Stimulated activated CD8-positive, alpha-beta memory T cell treated with anti-CD3 and anti-CD28 coated beads, Interleukin-4, amount 100 ng/mL, for 1 hour (primary cell): ENCODE results near the gene AGPAT3.

Source experiments
- DNase-seq, 2 donors: peaks; one replicate each; pipeline ENCODE4 v3.0.0-alpha.2; 2020; ENCODE audit warnings: low read depth in 2 of 2, low spot score in 1 of 2

Gene AGPAT3

GRCh38 chr21:43921979-43922945, 57.2 kb downstream of the AGPAT3 start:
- DNase-seq, result peak in 1 of 2 donors; percentile 23

- DNase-seq, result no peak
Observed at GRCh38 chr21:43922949-43923348, 57.9 kb downstream of the AGPAT3 start.

DNA sequence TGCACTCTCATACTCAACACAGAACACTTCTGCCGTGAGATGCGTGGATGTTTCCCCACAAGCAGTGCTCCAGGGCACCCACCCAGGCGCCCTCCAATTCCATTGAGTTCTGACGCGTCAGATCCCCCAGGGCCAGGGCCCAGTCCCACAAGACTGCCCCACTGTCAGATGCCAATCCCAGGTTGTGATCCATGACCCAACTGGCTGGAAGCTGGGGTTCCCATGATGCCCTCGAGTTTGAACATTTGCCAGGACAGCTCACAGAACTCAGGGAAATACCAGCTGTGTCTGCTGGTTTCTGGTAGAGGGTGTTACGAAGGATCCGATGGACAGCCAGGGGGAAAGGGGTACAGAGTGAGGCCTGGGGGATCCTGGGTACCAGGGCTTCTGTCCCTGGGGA, 58.4 kb downstream of the AGPAT3 start:
- DNase-seq, result no peak

DNA sequence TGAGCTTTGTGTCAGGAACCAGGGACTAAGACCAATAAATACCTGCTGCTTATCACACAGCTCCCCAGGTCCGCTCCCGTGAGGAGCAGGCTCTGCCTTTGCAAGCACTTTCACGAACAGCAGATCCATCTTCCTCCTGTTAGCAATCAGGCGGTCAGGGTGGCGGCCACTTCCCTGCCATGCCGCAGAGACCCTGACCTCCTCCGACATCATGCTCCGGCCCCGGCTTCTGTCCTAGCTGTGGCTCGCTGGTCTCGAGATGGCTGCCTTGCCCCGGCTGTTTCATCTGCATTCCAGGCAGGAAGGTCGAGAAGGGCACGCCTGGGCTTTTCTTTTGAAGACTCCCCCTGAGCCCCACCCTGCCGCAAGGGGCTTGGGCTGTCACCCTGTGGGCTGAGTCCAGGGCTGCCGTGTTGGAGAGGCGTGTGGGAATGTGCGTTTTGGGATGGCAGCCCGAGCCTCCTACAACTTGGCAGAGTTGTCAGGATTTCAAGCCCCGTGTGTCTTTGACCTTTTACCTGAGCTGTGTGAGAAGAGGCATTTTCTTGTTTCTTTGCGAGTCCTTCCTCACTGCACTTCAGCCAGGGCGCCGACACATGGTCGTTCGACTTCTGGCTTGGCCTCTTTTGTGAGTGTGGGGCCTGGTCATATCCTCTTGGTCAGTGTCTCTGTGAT, 59.5 kb downstream of the AGPAT3 start:
- DNase-seq, result no peak

DNA sequence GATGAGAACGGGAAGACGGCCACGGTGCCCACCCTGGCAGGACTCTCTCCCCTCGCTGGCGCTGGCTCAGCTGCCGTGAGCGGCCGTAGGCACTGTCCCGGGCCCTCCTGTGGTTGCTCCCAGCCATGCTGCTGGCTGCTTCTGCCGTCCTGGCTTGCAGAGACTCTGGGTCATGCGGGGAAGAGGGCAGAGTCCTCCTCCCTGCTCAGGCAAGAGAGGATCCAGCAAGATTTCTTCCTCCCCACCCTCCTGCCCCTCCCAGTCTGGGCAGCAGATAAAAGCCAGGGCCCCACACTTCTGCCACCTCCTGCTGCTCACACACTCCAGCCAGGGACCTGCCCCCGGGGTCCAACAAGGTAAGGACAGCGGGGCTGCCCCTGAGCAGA, 60.1 kb downstream of the AGPAT3 start:
- DNase-seq, result no peak

GRCh38 chr21:43925609-43926008, 60.6 kb downstream of the AGPAT3 start:
- DNase-seq, result no peak

DNA sequence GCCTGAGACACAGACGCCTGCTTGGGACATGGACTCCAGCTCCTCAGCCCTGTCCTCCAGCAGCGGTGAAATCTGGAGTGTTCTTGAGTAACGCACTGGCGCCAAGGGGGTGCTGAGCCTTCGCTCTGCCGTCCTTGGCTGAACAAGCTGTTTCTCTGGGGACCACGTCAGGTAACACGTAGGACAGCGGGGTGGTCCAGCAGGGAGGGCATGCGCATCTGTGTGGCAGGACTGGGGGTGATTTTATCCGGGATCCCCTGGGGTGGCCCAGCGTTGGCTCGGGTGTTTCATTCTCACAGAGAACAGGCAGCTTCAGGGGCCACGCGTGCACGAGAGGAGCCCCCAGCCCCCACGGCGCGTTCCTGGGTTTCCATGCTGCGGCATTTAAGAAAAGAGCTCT, 61.2 kb downstream of the AGPAT3 start:
- DNase-seq, result no peak

DNA sequence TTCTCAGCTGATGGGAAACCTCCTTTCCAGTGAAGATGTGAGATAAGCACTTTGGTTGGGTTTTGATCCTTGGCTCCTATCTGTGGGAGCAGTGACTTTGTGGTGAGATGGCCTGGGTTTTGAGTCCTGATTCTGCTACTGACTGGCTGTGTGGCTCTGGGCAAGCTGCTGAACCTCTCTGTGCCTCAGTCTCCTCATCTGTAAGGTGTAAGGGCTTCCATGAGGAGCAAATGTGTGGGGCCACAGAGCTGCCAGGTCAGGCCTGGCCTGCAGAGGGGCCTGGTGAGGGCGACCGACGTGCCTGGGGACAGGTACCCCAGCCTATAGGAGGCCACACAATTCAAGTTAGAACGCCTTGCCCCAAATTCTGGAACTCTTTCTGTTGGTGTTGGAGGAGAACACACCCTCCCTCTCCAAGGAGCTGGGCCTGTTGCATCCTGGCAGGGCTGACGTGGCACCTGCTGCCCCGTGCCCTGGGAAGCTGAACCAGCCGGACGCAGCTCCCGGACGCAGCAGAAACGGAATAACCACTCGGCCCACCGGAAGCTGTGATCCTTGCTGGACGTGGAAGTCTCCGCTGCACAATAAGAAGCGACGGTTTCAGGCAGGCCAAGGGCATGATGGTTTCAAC, 62.7 kb downstream of the AGPAT3 start:
- DNase-seq, result no peak

- DNase-seq, result no peak
Observed at GRCh38 chr21:43928222-43929125, 63.5 kb downstream of the AGPAT3 start.

GRCh38 chr21:43929217-43929971, 64.4 kb downstream of the AGPAT3 start:
- DNase-seq, result no peak

GRCh38 chr21:43930074-43930847, 65.2 kb downstream of the AGPAT3 start:
- DNase-seq, result no peak

DNA sequence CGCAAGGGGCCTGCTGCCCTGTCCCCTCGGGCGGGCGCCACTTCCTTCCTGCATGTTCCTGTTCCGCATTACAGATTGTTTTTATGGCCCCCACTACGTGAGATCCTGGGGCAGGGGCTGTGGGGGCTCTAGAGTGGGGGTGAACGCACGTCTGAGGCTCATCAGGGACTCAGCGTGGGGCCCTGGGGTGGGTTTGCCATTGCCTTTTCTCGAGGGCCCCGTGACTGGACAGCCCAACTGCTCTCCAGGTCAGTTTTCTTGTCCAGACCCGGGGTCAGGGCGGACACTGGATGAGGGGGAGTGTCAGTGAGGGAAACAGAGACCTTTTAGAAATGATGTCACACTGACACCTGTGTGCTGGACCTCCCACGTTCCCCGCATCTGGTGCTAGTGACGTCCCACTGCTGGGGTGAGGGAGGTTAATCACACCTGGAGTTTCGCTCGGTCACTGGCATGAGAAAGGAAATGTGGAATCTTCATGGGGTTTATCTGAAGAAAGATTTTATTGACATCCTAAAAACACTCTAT, 65.9 kb downstream of the AGPAT3 start:
- no peak for DNase-seq

DNA sequence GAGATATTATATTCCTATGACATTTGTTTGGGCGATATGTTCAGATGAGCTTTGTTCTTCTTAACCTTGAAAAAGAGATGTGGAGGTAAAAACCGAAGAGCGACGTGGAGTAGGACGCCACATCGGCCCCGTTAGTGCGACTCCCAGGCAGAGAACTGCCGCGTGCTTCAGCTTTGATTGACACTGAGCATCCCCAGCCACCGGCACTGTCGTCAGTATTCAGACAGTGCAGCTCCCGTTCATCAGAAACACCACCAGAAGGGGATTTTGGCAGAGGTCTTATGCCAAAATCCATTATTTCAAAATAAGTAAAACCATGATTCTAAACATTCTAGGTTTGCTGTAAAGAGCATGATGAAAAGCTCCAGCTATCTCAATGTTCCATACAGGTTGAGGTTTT, 66.5 kb downstream of the AGPAT3 start:
- no peak for DNase-seq

DNA sequence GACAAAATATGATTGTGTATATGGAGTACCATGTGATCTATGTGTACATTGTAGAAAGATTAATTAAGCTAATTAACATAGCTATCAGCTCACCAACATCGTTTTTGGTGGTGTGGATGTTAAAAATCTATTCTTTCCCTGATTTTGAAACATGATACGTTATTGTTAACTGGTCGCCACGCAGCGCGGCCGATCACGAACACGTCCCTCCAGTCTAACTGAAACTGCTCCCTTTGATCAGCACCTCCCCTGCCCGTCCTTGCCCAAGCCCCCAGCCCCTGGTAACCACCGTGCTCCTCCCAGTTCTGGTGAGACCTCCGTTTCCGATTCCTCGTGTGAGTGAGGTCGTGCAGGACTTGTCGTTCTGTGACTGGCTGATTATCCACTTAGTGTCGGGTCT, 67.0 kb downstream of the AGPAT3 start:
- DNase-seq, result no peak

DNA sequence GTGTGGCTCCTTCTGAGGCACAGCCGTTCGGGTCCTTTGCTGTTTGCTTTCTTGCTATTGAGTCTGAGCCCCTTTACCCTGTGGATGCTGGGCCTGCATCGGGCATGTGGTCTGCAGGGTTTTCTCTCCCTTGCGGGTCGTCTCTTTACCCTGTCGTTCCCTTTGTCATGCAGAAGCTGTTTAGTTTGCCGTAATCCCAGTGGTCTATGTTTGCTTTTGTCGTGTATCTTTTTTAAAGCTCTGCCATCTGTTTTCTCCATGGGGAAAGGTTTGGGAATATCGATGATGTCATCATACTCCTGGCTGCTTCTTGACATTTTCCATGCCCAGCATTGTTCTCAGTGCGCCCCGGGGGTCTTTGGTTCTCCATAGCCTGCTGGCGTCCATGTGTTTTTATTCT, 68.2 kb downstream of the AGPAT3 start:
- no peak for DNase-seq

DNA sequence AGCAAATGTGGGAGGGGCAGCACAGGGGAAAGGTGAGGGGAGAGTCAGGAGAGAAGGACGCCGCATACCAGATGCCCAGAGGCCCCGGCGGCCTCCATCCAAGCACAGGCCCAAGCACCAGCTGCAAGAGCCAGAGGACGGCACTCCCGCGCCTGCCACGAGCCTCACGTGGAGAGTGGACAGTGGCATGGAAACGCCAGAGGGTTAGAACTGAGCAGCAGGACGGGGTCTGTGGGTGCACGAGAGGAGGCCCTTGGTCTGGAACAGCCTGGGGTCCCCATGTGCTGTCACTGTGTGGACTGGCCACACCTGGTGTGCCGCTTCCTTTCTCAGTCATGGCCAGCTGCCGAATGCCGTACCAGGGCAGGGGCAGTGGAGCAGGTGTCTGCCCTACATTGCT, 68.7 kb downstream of the AGPAT3 start:
- no peak for DNase-seq

GRCh38 chr21:43934116-43934515, 69.1 kb downstream of the AGPAT3 start:
- no peak for DNase-seq

- no peak for DNase-seq
Observed at GRCh38 chr21:43934716-43935705, 70.0 kb downstream of the AGPAT3 start.
